ENCODE measurements around the gene MRPS22. TPM values are rescaled to one million over a fixed set of nuclear protein-coding genes. Genes with fewer than 3 reads are reported as not detected.
A peak's percentile ranks its signal among the peaks of the same experiment; 100 is the strongest.

Gene MRPS22
- total RNA-seq, 2 donors from 2014 or later, result 18.7 to 29.7 TPM

DNA sequence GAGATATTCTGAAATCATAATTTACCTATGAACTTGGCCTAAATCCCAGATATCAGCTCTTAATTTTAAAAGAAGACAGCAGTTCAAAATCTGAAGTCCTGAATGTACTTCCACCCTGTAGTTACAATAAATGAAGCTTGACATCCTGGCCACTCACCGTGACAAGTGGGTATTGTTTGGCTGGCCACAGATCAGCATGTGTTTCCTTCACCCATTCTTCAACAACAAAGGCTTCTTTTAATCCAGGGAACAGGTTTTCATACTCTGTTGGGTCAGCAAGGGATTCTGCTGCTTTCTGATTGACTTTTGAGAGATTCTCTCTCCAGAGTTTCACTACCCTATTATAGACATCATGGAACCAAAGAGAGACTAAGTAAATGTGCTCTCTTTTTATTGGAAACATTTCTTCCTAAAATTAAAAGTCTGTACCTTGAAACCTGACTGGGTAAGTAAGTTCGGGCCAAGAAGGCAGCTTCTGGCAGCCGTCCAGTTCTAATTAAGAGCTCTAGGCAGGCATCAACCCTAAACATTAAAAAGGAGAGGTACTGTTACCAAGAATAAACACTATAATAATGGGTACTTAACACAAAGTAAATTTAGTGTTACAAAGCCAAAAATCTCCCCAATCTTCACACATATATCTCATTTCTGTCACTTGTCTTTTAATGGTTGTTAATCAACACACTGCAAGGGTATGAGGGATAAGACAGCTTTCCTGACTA, 15.2 kb downstream of the MRPS22 start:
- Histone ChIP-seq H3K4me1 (peaks cover 32% of the 10 kb centered on the region), H3K4me3 (no peak overlapping the region), H3K36me3 (replicated peaks in 1 of 2; ENCODE audit: insufficient read depth in 1 of 2, low read depth in 2 of 2) (peaks cover 13 to 40% of the 10 kb centered on the region in 2 donors), H3K27ac (no peak overlapping the region), H3K9me3 (no peaks in the 10 kb centered on the region), H3K27me3 (no peaks in the 10 kb centered on the region)
- no peak for TF ChIP-seq POLR2A (IDR thresholded peaks at IDR 0.05)
- TF ChIP-seq, protein P1, sequence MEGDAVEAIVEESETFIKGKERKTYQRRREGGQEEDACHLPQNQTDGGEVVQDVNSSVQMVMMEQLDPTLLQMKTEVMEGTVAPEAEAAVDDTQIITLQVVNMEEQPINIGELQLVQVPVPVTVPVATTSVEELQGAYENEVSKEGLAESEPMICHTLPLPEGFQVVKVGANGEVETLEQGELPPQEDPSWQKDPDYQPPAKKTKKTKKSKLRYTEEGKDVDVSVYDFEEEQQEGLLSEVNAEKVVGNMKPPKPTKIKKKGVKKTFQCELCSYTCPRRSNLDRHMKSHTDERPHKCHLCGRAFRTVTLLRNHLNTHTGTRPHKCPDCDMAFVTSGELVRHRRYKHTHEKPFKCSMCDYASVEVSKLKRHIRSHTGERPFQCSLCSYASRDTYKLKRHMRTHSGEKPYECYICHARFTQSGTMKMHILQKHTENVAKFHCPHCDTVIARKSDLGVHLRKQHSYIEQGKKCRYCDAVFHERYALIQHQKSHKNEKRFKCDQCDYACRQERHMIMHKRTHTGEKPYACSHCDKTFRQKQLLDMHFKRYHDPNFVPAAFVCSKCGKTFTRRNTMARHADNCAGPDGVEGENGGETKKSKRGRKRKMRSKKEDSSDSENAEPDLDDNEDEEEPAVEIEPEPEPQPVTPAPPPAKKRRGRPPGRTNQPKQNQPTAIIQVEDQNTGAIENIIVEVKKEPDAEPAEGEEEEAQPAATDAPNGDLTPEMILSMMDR (IDR thresholded peaks at IDR 0.05), result no peak
- no peak for ATAC-seq
- intact Hi-C loops (cut with DNase I), result no loop called here
- DNase-seq, result peak in 1 of 4 donors; percentile 30
- 35 to 45% methylated on average over 3 of the region's 3 CpGs for WGBS, 2 donors

DNA sequence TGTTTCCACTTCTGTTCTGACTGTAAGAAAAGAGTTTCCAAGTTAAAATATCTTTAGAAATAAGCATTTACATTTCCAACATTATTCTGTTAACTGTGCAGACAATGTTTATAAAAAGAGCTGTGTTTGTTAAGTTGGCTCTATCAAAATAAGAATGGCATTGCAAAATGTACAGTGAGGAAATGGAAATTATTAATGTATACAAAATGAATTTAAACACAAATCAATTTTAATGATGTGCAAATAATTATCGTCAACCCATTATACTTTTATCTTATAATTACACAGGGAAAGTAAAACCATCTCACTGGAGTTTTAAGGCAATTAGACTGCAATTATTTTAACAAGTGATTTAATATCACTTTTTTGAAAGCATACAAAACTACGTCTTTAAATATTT, 17.5 kb downstream of the MRPS22 start:
- ATAC-seq (no peak), DNase-seq (no peak)
- no peak overlapping the region for H3K27ac ChIP-seq
- H3K27me3 ChIP-seq, result no peaks in the 10 kb centered on the region
- no peaks in the 10 kb centered on the region for H3K9me3 ChIP-seq
- H3K4me1 ChIP-seq, result peaks cover 31% of the 10 kb centered on the region
- no peak overlapping the region for H3K4me3 ChIP-seq
- intact Hi-C loops (cut with DNase I), result no loop called here
- peaks cover 19 to 43% of the 10 kb centered on the region in 2 donors for H3K36me3 ChIP-seq (replicated peaks in 1 of 2; ENCODE audit: insufficient read depth in 1 of 2, low read depth in 2 of 2)
- WGBS, 2 donors, result 69 to 73% methylated on average over 2 of the region's 2 CpGs
- TF ChIP-seq, protein P1 (IDR thresholded peaks at IDR 0.05), result no peak
- TF ChIP-seq POLR2A (IDR thresholded peaks at IDR 0.05), result no peak

DNA sequence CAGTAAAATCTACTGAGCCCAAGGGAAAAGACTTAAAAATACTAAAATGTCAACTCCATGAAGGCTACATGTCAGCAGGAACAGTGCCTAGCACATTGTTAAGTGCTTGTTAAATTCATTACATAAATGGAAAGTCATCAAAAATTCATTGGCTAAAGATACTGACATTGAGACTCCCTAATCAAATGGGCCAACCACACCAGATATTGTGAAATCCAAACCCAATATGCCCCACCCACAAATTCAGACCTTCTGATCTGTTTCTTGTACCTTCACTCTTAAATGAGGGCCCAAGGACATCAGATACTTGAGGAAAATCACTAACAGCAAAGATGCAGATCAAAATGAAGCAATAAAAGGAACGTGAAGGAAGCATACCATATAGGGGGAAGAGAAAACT, 20.7 kb downstream of the MRPS22 start:
- Histone ChIP-seq H3K36me3 (replicated peaks in 1 of 2; ENCODE audit: insufficient read depth in 1 of 2, low read depth in 2 of 2) (peaks cover 26 to 42% of the 10 kb centered on the region in 2 donors), H3K4me1 (peaks cover 34% of the 10 kb centered on the region), H3K9me3 (no peaks in the 10 kb centered on the region), H3K4me3 (no peak overlapping the region), H3K27ac (peak overlapping the region in 1 of 4 donors; percentile 23), H3K27me3 (no peaks in the 10 kb centered on the region)
- DNase-seq (no peak), ATAC-seq (no peak)
- 54 to 61% methylated on average over 1 of the region's 1 CpG for WGBS, 2 donors
- no peak for TF ChIP-seq POLR2A (IDR thresholded peaks at IDR 0.05)
- TF ChIP-seq, protein P1 (IDR thresholded peaks at IDR 0.05), result no peak
- intact Hi-C loops (cut with DNase I), result no loop called here

DNA sequence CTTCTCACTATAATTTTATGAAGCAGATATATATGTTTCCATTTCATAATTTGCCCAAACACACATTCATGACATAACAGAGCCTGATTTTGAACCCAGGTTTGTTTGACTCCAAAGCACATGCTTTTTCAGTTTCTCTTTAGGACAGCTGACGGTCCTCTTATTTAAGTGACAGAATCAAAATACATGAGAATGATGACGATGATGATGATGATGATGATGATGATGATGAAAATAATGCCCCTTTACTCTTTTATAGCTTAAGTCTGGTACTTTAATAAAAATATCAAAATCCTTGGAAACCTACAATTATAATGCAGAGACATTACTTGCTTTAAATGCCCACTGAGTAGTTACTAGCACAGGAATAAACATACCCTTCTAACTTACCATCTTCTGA, 30.3 kb downstream of the MRPS22 start:
- Histone ChIP-seq H3K4me1 (peaks cover 7% of the 10 kb centered on the region), H3K36me3 (replicated peaks in 1 of 2; ENCODE audit: insufficient read depth in 1 of 2, low read depth in 2 of 2) (peaks cover 4 to 67% of the 10 kb centered on the region in 2 donors), H3K27ac (no peak overlapping the region), H3K9me3 (no peaks in the 10 kb centered on the region), H3K27me3 (no peaks in the 10 kb centered on the region), H3K4me3 (no peak overlapping the region)
- DNase-seq, result no peak
- WGBS, 2 donors, result 76 to 86% methylated on average over 2 of the region's 2 CpGs
- no peak for TF ChIP-seq POLR2A (IDR thresholded peaks at IDR 0.05)
- TF ChIP-seq, protein P1 (IDR thresholded peaks at IDR 0.05), result no peak
- intact Hi-C loops (cut with DNase I), result no loop called here
- ATAC-seq, result no peak

DNA sequence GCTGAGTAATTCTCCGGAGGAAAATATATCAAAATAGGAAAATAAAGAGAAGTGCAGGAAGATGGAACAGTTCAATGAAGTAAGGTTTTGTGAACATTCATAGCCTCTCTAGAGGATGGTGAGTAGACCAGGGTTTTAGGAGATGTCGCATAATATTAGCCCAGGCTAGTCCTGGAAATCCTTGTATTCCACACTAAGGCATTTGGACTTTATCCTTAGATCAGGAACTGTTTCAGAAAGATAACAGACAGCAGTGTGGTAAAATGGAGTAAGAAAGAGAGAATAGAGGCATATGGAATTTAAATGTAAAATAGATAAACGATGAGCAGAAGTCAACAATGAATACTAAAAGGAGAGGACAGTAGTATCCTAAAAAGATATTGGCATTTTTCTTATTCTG, 33.6 kb downstream of the MRPS22 start:
- peaks cover 4 to 47% of the 10 kb centered on the region in 2 donors for H3K36me3 ChIP-seq (replicated peaks in 1 of 2; ENCODE audit: insufficient read depth in 1 of 2, low read depth in 2 of 2)
- 66 to 72% methylated on average over 3 of the region's 3 CpGs for WGBS, 2 donors
- no peak for ATAC-seq
- H3K4me3 ChIP-seq, result no peak overlapping the region
- H3K27me3 ChIP-seq, result no peaks in the 10 kb centered on the region
- H3K27ac ChIP-seq, result no peak overlapping the region
- TF ChIP-seq, protein P1 (IDR thresholded peaks at IDR 0.05), result no peak
- no peak for TF ChIP-seq POLR2A (IDR thresholded peaks at IDR 0.05)
- H3K9me3 ChIP-seq, result no peaks in the 10 kb centered on the region
- no peak for DNase-seq
- peaks cover 13% of the 10 kb centered on the region for H3K4me1 ChIP-seq
- intact Hi-C loops (cut with DNase I), result no loop called here
